ENCODE data around the gene ATCAY.

- TF ChIP-seq CTCF (IDR thresholded peaks at IDR 0.05), result no peak
- TF ChIP-seq POLR2A (IDR thresholded peaks at IDR 0.05), result no peak
These were observed 29.0 kb upstream of the ATCAY start for GRCh38 chr19:3851254-3852176.

Data from testis (tissue), 2 donors.